Glomerular visceral epithelial cell (primary cell): ENCODE measurements around the gene AKR7A2.
"Not testable (repeated sequence)": the region's sequence is repeated elsewhere in the genome, so short reads cannot be mapped to it uniquely, and the experiment has no call there.

ENCODE experiments used
- DNase-seq: peaks from one replicate; pipeline ENCODE4 v3.0.0-alpha.2; 2016; ENCODE audit errors: extremely low spot score

Gene AKR7A2

GRCh38 chr1:19260211-19261138 lies 51.5 kb downstream of the AKR7A2 start:
- DNase-seq = peak; percentile 74

- no peak for DNase-seq
Observed at GRCh38 chr1:19258353-19258752, 53.6 kb downstream of the AKR7A2 start.

GRCh38 chr1:19257178-19257914 lies 54.6 kb downstream of the AKR7A2 start:
- DNase-seq = no peak

- not testable (repeated sequence) for DNase-seq
Observed at GRCh38 chr1:19256301-19256700, 55.6 kb downstream of the AKR7A2 start.

- DNase-seq = no peak
Observed at GRCh38 chr1:19255288-19255687, 56.7 kb downstream of the AKR7A2 start.

- no peak for DNase-seq
Observed at GRCh38 chr1:19254416-19254815, 57.5 kb downstream of the AKR7A2 start.
